ENCODE results near the gene SLC22A16. TPM values are rescaled to one million over a fixed set of nuclear protein-coding genes. Genes with fewer than 3 reads are reported as not detected.
"Not testable (repeated sequence)": the region's sequence is repeated elsewhere in the genome, so short reads cannot be mapped to it uniquely, and the experiment has no call there.

The SLC22A16 gene
- total and polyA plus RNA-seq, 2 donors: 0.53 to 0.63 TPM

DNA sequence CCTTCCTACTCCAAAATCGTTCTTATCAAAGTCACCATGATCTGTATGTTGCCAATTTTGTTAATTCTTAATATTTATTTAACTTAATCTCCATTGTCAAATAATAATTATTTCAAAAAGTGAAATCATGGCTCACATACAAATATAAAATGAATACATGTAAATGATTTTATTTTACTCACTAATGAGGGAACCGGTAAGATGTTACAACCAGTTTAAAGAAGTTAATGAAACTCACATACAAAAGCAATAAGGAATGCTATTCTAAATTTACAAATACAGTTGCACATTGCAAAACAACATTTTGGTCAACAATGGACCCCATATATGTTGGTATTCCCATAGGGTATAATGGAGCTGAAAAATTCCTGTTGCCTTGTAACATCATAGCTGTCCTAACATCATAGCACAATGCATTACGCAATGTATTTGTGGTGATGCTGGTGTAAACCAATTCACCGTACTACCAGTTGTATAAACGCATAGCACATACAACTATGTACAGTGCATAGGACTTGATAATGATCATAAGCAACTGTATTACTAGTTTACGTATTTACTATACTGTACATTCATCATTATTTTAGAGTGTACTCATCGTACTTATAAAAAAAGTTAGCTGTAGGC, 6.5 kb upstream of the SLC22A16 start:
- Histone ChIP-seq H3K4me1 (ENCODE audit: insufficient read depth) (no peaks in the 10 kb centered on the region), H3K27ac (ENCODE audit: low read depth) (no peak overlapping the region), H3K4me3 (ENCODE audit: low read depth, low read length) (no peak overlapping the region), H3K36me3 (ENCODE audit: insufficient read depth) (no peaks in the 10 kb centered on the region)
- 88% methylated on average over 7 of the region's 7 CpGs for WGBS
- no peak for DNase-seq (ENCODE audit: extremely low spot score)

- H3K27ac ChIP-seq (ENCODE audit: low read depth): no peak overlapping the region
- H3K4me1 ChIP-seq (ENCODE audit: insufficient read depth): no peaks in the 10 kb centered on the region
- DNase-seq (ENCODE audit: extremely low spot score): no peak
- no peak overlapping the region for H3K4me3 ChIP-seq (ENCODE audit: low read depth, low read length)
- H3K36me3 ChIP-seq (ENCODE audit: insufficient read depth): no peaks in the 10 kb centered on the region
Measured at GRCh38 chr6:110481081-110481480, 4.7 kb upstream of the SLC22A16 start.

DNA sequence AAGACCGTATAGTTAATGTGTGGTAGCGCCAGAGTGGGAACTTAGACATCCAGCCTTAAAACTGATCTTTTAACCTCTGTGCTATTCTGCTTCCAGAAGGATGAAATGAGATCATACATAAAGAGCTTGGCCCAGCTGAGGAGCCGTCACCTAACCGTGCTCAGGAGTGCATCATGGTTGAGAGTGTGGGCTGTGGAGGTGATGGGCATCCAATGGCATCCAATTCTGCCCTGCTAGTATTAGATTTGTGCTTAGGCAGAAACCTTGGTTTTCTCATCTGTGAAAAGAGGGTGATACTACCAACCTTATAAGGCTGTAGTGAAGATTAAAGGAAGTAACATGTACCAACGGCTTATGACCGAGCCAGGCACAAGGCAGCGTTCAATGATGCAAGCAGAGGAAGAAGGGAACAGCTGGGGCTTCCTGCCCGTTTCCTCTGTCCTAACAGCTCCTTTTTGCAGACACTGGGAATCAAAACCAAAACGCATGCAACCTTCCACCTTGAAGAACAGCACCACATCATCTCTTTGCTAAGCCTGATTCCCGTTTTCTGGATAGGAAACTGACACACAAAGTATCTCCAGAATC, 1.3 kb downstream of the SLC22A16 start:
- H3K4me3 ChIP-seq (ENCODE audit: low read depth, low read length): no peak overlapping the region
- no peaks in the 10 kb centered on the region for H3K36me3 ChIP-seq (ENCODE audit: insufficient read depth)
- no peak for DNase-seq (ENCODE audit: extremely low spot score)
- no peak overlapping the region for H3K27ac ChIP-seq (ENCODE audit: low read depth)
- WGBS: 63% methylated on average over 10 of the region's 10 CpGs
- H3K4me1 ChIP-seq (ENCODE audit: insufficient read depth): no peaks in the 10 kb centered on the region

- Histone ChIP-seq H3K27ac (ENCODE audit: low read depth) (no peak overlapping the region), H3K4me3 (ENCODE audit: low read depth, low read length) (no peak overlapping the region), H3K4me1 (ENCODE audit: insufficient read depth) (no peaks in the 10 kb centered on the region), H3K36me3 (ENCODE audit: insufficient read depth) (no peaks in the 10 kb centered on the region)
- no peak for DNase-seq (ENCODE audit: extremely low spot score)
- WGBS: 79% methylated on average over 4 of the region's 4 CpGs
Measured at GRCh38 chr6:110474500-110474899, 1.9 kb downstream of the SLC22A16 start.

- H3K27ac ChIP-seq (ENCODE audit: low read depth): no peak overlapping the region
- WGBS: 95% methylated on average over 4 of the region's 4 CpGs
- no peak for DNase-seq (ENCODE audit: extremely low spot score)
- H3K4me1 ChIP-seq (ENCODE audit: insufficient read depth): no peaks in the 10 kb centered on the region
- no peaks in the 10 kb centered on the region for H3K36me3 ChIP-seq (ENCODE audit: insufficient read depth)
- no peak overlapping the region for H3K4me3 ChIP-seq (ENCODE audit: low read depth, low read length)
Measured at GRCh38 chr6:110472739-110473138, 3.7 kb downstream of the SLC22A16 start.

- no peaks in the 10 kb centered on the region for H3K4me1 ChIP-seq (ENCODE audit: insufficient read depth)
- no peaks in the 10 kb centered on the region for H3K36me3 ChIP-seq (ENCODE audit: insufficient read depth)
- 95% methylated on average over 3 of the region's 3 CpGs for WGBS
- H3K4me3 ChIP-seq (ENCODE audit: low read depth, low read length): no peak overlapping the region
- DNase-seq (ENCODE audit: extremely low spot score): no peak
- no peak overlapping the region for H3K27ac ChIP-seq (ENCODE audit: low read depth)
Measured at GRCh38 chr6:110471726-110472365, 4.6 kb downstream of the SLC22A16 start.

GRCh38 chr6:110468731-110469130, 7.7 kb downstream of the SLC22A16 start:
- no peak for DNase-seq (ENCODE audit: extremely low spot score)
- no peak overlapping the region for H3K27ac ChIP-seq (ENCODE audit: low read depth)
- no peaks in the 10 kb centered on the region for H3K4me1 ChIP-seq (ENCODE audit: insufficient read depth)
- no peak overlapping the region for H3K4me3 ChIP-seq (ENCODE audit: low read depth, low read length)
- 75% methylated on average over 3 of the region's 3 CpGs for WGBS
- no peaks in the 10 kb centered on the region for H3K36me3 ChIP-seq (ENCODE audit: insufficient read depth)

GRCh38 chr6:110467566-110468140, 8.8 kb downstream of the SLC22A16 start:
- DNase-seq (ENCODE audit: extremely low spot score): no peak
- WGBS: 90% methylated on average over 1 of the region's 1 CpG
- Histone ChIP-seq H3K4me3 (ENCODE audit: low read depth, low read length) (no peak overlapping the region), H3K36me3 (ENCODE audit: insufficient read depth) (no peaks in the 10 kb centered on the region), H3K27ac (ENCODE audit: low read depth) (no peak overlapping the region), H3K4me1 (ENCODE audit: insufficient read depth) (no peaks in the 10 kb centered on the region)

DNA sequence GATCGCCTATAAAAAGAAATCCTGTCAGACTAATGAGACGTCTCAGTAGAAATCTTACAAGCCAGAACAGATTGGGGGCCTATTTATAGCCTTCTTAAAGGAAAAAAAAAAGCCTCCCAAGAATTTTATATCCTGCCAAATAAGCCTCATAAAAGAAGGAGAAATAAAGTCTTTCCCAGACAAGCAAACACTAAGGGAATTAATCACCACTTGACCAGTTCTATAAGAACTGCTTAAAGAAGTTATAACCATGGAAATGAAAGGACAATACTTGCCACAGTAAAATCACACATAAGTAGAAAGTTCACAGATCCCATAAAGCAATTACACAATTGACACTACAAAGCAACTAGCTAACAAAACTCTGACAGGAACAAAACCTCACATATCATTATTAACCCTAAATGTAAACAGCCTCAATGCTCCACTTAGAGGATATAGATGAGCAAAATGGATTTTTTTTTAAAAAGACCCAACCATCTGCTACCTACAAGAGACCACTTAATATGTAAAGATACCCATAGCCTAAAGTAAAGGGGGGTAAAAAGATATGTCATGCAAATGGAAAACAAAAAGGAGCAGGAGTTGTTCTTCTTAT, 13.4 kb downstream of the SLC22A16 start:
- no peak overlapping the region for H3K4me3 ChIP-seq (ENCODE audit: low read depth, low read length)
- no peaks in the 10 kb centered on the region for H3K4me1 ChIP-seq (ENCODE audit: insufficient read depth)
- 62% methylated on average over 2 of the region's 2 CpGs for WGBS
- DNase-seq (ENCODE audit: extremely low spot score): no peak
- no peaks in the 10 kb centered on the region for H3K36me3 ChIP-seq (ENCODE audit: insufficient read depth)
- H3K27ac ChIP-seq (ENCODE audit: low read depth): no peak overlapping the region

DNA sequence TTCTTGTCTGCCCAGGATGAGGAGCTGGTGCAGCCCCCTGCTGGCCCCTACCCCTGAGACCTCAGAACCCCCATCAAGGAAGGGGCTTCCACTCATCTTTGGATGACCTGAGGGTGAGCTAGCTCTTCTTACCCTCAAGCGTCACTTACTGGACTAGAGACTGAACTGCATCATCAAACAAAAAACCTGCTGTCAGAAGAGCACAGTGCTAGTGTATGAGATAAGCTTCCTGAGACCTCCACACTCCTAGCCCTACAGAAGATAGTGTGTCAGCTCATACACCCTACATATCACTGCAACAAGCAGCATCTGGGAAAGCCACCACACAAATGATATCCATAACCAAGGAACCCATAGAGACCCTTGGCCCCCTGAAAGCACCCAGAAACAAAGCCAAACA, 15.0 kb downstream of the SLC22A16 start:
- H3K4me1 ChIP-seq (ENCODE audit: insufficient read depth): no peaks in the 10 kb centered on the region

GRCh38 chr6:110459137-110459536, 17.3 kb downstream of the SLC22A16 start:
- no peak for DNase-seq (ENCODE audit: extremely low spot score)
- H3K4me3 ChIP-seq (ENCODE audit: low read depth, low read length): no peak overlapping the region
- H3K4me1 ChIP-seq (ENCODE audit: insufficient read depth): no peaks in the 10 kb centered on the region
- no peak overlapping the region for H3K27ac ChIP-seq (ENCODE audit: low read depth)
- no peaks in the 10 kb centered on the region for H3K36me3 ChIP-seq (ENCODE audit: insufficient read depth)
- 90% methylated on average over 2 of the region's 2 CpGs for WGBS

More for the DNA sequence above, 15.0 kb downstream of the SLC22A16 start:
- DNase-seq (ENCODE audit: extremely low spot score): no peak
- Histone ChIP-seq H3K4me3 (ENCODE audit: low read depth, low read length) (no peak overlapping the region), H3K36me3 (ENCODE audit: insufficient read depth) (no peaks in the 10 kb centered on the region), H3K27ac (ENCODE audit: low read depth) (no peak overlapping the region)
- WGBS: 93% methylated on average over 1 of the region's 1 CpG

DNA sequence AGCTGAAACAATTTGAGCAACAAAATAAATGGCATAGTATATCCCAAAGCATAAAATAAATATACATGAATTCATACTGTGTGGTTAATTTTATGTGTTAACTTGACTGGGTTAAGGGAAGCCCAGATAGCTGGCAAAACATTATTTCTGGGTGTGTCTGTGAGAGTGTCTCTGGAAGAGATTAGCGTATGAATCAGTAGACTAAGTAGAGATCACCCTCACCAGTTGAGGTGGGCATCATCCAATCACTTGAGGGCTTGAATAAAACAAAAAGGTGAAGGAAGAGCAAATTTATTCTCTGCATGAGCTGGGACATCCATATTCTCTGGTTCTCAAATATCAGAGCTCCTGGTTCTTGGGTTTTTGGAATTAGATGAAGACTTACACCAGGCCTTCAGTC, 17.9 kb downstream of the SLC22A16 start:
- Histone ChIP-seq H3K36me3 (ENCODE audit: insufficient read depth) (no peaks in the 10 kb centered on the region), H3K4me1 (ENCODE audit: insufficient read depth) (no peaks in the 10 kb centered on the region), H3K27ac (ENCODE audit: low read depth) (no peak overlapping the region), H3K4me3 (ENCODE audit: low read depth, low read length) (no peak overlapping the region)
- WGBS: 85% methylated on average over 1 of the region's 1 CpG
- no peak for DNase-seq (ENCODE audit: extremely low spot score)

DNA sequence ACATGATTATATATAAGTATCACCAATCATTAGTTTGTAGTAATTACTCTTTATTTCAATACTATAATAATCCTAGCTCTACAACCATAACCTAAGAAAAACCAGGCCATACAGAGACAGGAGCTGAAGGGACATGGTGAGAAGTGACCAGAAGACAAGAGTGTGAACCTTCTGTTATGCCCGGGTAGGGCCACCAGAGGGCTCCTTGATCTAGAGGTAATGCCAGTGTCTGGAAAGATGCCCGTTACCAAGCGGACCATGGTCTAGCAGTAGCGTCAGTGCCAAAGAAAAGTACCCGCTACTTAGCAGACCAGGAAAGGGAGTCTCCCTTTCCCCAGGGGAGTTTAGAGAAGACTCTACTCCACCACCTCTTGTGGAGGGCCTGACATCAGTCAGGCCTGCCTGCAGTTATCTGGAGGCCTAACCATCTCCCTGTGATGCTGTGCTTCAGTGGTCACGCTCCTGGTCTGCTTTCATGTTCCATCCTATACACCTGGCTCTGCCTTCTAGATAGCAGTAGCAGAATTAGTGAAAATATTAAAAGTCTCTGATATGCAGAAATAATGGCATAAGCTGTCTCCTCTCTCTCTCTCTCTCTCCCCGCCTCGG, 18.7 kb downstream of the SLC22A16 start:
- H3K4me1 ChIP-seq (ENCODE audit: insufficient read depth); DNase-seq (ENCODE audit: extremely low spot score); H3K27ac ChIP-seq (ENCODE audit: low read depth); H3K4me3 ChIP-seq (ENCODE audit: low read depth, low read length); H3K36me3 ChIP-seq (ENCODE audit: insufficient read depth): not testable (repeated sequence)
- WGBS: 86% methylated on average over 8 of the region's 8 CpGs
